H1 (cell line): ENCODE measurements around the gene PHC2. TPM values are rescaled to one million over a fixed set of nuclear protein-coding genes. Genes with fewer than 3 reads are reported as not detected.

ENCODE experiments used
- CTCF ChIA-PET: fragments of 300-600 bp; sonication (Branson Sonifier 250); formaldehyde crosslinking; loops from one replicate; lab custom pipeline; 2021; ENCODE audit not compliant: partially characterized antibody; lab: Charles Lee
- POLR2A ChIA-PET: fragments of 300-600 bp; sonication (Branson Sonifier 250); formaldehyde crosslinking; loops from one replicate; lab custom pipeline; 2021; ENCODE audit warnings: inconsistent platforms; ENCODE audit not compliant: partially characterized antibody; lab: Charles Lee
- DNase-seq, 2 experiments: peaks; one replicate each; pipeline versions ENCODE4 v3.0.0 to v3.0.0-alpha.2; 2010 to 2022; ENCODE audit warnings: low spot score in 2 of 2, low read depth in 1 of 2, mixed read lengths in 1 of 2
- FAIRE-seq: peaks from 2 replicates; lab custom pipeline; 2011; peaks lifted over from hg19 to GRCh38; lab: Jason Lieb, UNC
- H2AFZ ChIP-seq: 2 replicates; pipeline ENCODE4 v1.8.1; 2012; ENCODE audit warnings: low read length, inconsistent platforms
- H2AK5ac ChIP-seq: 2 replicates; pipeline ENCODE4 v1.6.1; 2013; ENCODE audit warnings: low read depth, low read length
- H2BK120ac ChIP-seq: replicated peaks from 2 replicates; pipeline ENCODE3; 2013; ENCODE audit warnings: low read depth, low read length, inconsistent platforms
- H2BK12ac ChIP-seq: 2 replicates; pipeline ENCODE4 v1.6.1; 2013; ENCODE audit warnings: low read depth, low read length
- H2BK15ac ChIP-seq: 2 replicates; pipeline ENCODE4 v1.6.1; 2013; ENCODE audit warnings: low read length
- H2BK20ac ChIP-seq: 2 replicates; pipeline ENCODE4 v1.6.1; 2013; ENCODE audit warnings: low read length
- H2BK5ac ChIP-seq: 2 replicates; pipeline ENCODE4 v1.6.1; 2013; ENCODE audit warnings: low read depth, low read length
- H3K14ac ChIP-seq: 2 replicates; pipeline ENCODE4 v1.6.1; 2013; ENCODE audit warnings: inconsistent platforms; ENCODE audit not compliant: insufficient read length
- H3K18ac ChIP-seq: 2 replicates; pipeline ENCODE4 v1.6.1; 2013; ENCODE audit warnings: low read length; ENCODE audit errors: extremely low read depth
- H3K23ac ChIP-seq: 2 replicates; pipeline ENCODE4 v1.6.1; 2013; ENCODE audit warnings: inconsistent platforms; ENCODE audit not compliant: insufficient read length
- H3K23me2 ChIP-seq: 2 replicates; pipeline ENCODE4 v1.6.1; 2013; ENCODE audit warnings: low read depth, low read length
- H3K27ac ChIP-seq: 2 replicates; pipeline ENCODE4 v1.6.1; 2011; ENCODE audit warnings: low read depth, low read length, inconsistent platforms
- H3K27me3 ChIP-seq, 4 experiments: replicated peaks in 1 of 4; 1 replicate in 1 of 4; 2 replicates in 3 of 4; pipeline versions ENCODE4 v1.6.1 to v1.8.1; 2011 to 2013; ENCODE audit warnings: low read length in 3 of 4, mild to moderate bottlenecking in 3 of 4, inconsistent platforms in 2 of 4, mixed read lengths in 2 of 4, moderate library complexity in 1 of 4; ENCODE audit not compliant: control insufficient read depth in 3 of 4, insufficient read depth in 3 of 4; ENCODE audit errors: extremely low read depth in 1 of 4
- H3K36me3 ChIP-seq, 4 experiments: 2 replicates each; pipeline versions ENCODE4 v1.6.1 to v1.8.1; 2011 to 2013; ENCODE audit warnings: mild to moderate bottlenecking in 4 of 4, low read length in 3 of 4, moderate library complexity in 2 of 4, control low read depth in 1 of 4, inconsistent platforms in 1 of 4; ENCODE audit not compliant: insufficient read depth in 4 of 4, control insufficient read depth in 2 of 4
- H3K4ac ChIP-seq: replicated peaks from 2 replicates; pipeline ENCODE3; 2013; ENCODE audit warnings: low read length, low read depth, mixed read lengths, inconsistent platforms; ENCODE audit not compliant: insufficient read length
- H3K4me1 ChIP-seq, 4 experiments: replicated peaks in 1 of 4; 1 replicate in 1 of 4; 2 replicates in 3 of 4; pipeline versions ENCODE4 v1.6.1 to v1.8.1; 2011 to 2013; ENCODE audit warnings: low read length in 3 of 4, inconsistent platforms in 2 of 4, mixed read lengths in 1 of 4; ENCODE audit not compliant: insufficient read depth in 4 of 4, control insufficient read depth in 3 of 4
- H3K4me2 ChIP-seq, 2 experiments: 2 replicates each; pipeline versions ENCODE4 v1.6.1 to v1.8.1; 2011 to 2013; ENCODE audit warnings: low read depth in 2 of 2, low read length in 2 of 2, control low read depth in 1 of 2, inconsistent platforms in 1 of 2, mild to moderate bottlenecking in 1 of 2; ENCODE audit not compliant: insufficient read depth in 1 of 2
- H3K4me3 ChIP-seq, 4 experiments: fragments of 200-600, 300-600 bp in 1 of 4; sonication (generic), shearing (Covaris generic), sonication (Bioruptor Twin) in 1 of 4; 2 replicates each; pipeline versions ENCODE4 v1.5.1 to v1.8.1; 2011 to 2016; ENCODE audit warnings: low read length in 4 of 4, low read depth in 3 of 4, control low read depth in 2 of 4, inconsistent platforms in 2 of 4, mild to moderate bottlenecking in 2 of 4, mixed read lengths in 1 of 4, moderate library complexity in 1 of 4; ENCODE audit not compliant: insufficient read depth in 2 of 4; ENCODE audit errors: extremely low read depth in 1 of 4
- H3K56ac ChIP-seq: replicated peaks from 2 replicates; pipeline ENCODE3; 2013; ENCODE audit warnings: low read depth, mild to moderate bottlenecking, mixed read lengths, low read length, inconsistent platforms; ENCODE audit not compliant: insufficient read length
- H3K79me1 ChIP-seq: 2 replicates; pipeline ENCODE4 v1.6.1; 2013; ENCODE audit warnings: low read depth, low read length, control low read depth
- H3K79me2 ChIP-seq, 2 experiments: 2 replicates each; pipeline versions ENCODE4 v1.6.1 to v1.8.1; 2012 to 2013; ENCODE audit warnings: low read length in 2 of 2, mild to moderate bottlenecking in 2 of 2, inconsistent platforms in 1 of 2; ENCODE audit not compliant: insufficient read depth in 2 of 2, control insufficient read depth in 1 of 2
- H3K9ac ChIP-seq, 4 experiments: replicated peaks in 1 of 4; 1 replicate in 1 of 4; 2 replicates in 3 of 4; pipeline versions ENCODE4 v1.6.1 to v1.8.1; 2011 to 2013; ENCODE audit warnings: low read depth in 3 of 4, low read length in 3 of 4, control low read depth in 2 of 4, mild to moderate bottlenecking in 2 of 4, moderate library complexity in 2 of 4, inconsistent platforms in 1 of 4; ENCODE audit errors: extremely low read depth in 1 of 4
- H3K9me3 ChIP-seq, 2 experiments: 2 replicates each; pipeline versions ENCODE4 v1.6.1 to v1.8.1; 2012 to 2013; ENCODE audit warnings: mild to moderate bottlenecking in 2 of 2, moderate library complexity in 2 of 2, control low read depth in 1 of 2, inconsistent platforms in 1 of 2, low read depth in 1 of 2, low read length in 1 of 2, mixed read lengths in 1 of 2; ENCODE audit not compliant: insufficient read depth in 2 of 2
- H4K20me1 ChIP-seq, 2 experiments: replicated peaks in 1 of 2; 2 replicates each; pipeline versions ENCODE3 to v1.8.1; 2011 to 2013; ENCODE audit warnings: inconsistent platforms in 2 of 2, low read length in 2 of 2, mild to moderate bottlenecking in 1 of 2; ENCODE audit not compliant: insufficient read depth in 2 of 2, control insufficient read depth in 1 of 2
- H4K5ac ChIP-seq: 2 replicates; pipeline ENCODE4 v1.6.1; 2013; ENCODE audit warnings: low read length, low read depth, mixed read lengths, inconsistent platforms; ENCODE audit not compliant: insufficient read length
- H4K8ac ChIP-seq: 2 replicates; pipeline ENCODE4 v1.8.0; 2013; ENCODE audit warnings: mild to moderate bottlenecking, moderate library complexity, low read length, inconsistent platforms; ENCODE audit not compliant: insufficient read depth; ENCODE audit errors: extremely low read depth
- H4K91ac ChIP-seq: replicated peaks from 2 replicates; pipeline ENCODE3; 2013; ENCODE audit warnings: low read length, mixed read lengths, inconsistent platforms; ENCODE audit not compliant: insufficient read length
- BACH1 ChIP-seq: IDR thresholded peaks from 2 replicates; pipeline ENCODE4 v1.6.1; 2012; ENCODE audit warnings: low read length, improper control_type of control experiment
- BRCA1 ChIP-seq: IDR thresholded peaks from 2 replicates; pipeline ENCODE4 v1.6.1; 2012; ENCODE audit warnings: low read depth, low read length, improper control_type of control experiment
- CBX8 ChIP-seq: fragments of 300-800, 300-1000 bp; sonication (generic); IDR thresholded peaks from 2 replicates; pipeline ENCODE4 v1.7.1; 2016; ENCODE audit warnings: low read depth, low read length, borderline replicate concordance
- CEBPB ChIP-seq: IDR thresholded peaks from 2 replicates; pipeline ENCODE4 v1.6.1; 2012; ENCODE audit warnings: low read depth, low read length
- CHD2 ChIP-seq: IDR thresholded peaks from 2 replicates; pipeline ENCODE4 v1.6.1; 2012; ENCODE audit warnings: low read length, improper control_type of control experiment
- CTBP2 ChIP-seq: IDR thresholded peaks from 2 replicates; pipeline ENCODE4 v1.7.0; 2011; ENCODE audit warnings: borderline replicate concordance, mild to moderate bottlenecking, moderate library complexity, mixed read lengths, low read length; ENCODE audit not compliant: insufficient read depth, insufficient read length
- E2F6 ChIP-seq: IDR thresholded peaks from 2 replicates; pipeline ENCODE4 v1.6.1; 2012; ENCODE audit warnings: inconsistent platforms
- KDM1A ChIP-seq: fragments of 200-600, 300-600 bp; sonication (generic); IDR thresholded peaks from 2 replicates; pipeline ENCODE4 v1.7.1; 2016; ENCODE audit warnings: mild to moderate bottlenecking, low read length, borderline replicate concordance
- SAP30 ChIP-seq: fragments of 300-600 bp; sonication (generic); IDR thresholded peaks from 2 replicates; pipeline ENCODE4 v1.7.1; 2012; ENCODE audit warnings: low read length, moderate library complexity, mild to moderate bottlenecking, inconsistent platforms; ENCODE audit not compliant: insufficient read depth, insufficient replicate concordance
- SIX5 ChIP-seq: IDR thresholded peaks from 2 replicates; pipeline ENCODE4 v1.6.1; 2011; ENCODE audit warnings: mild to moderate bottlenecking, low read depth, low read length
- USF2 ChIP-seq: IDR thresholded peaks from 2 replicates; pipeline ENCODE4 v1.6.1; 2011; ENCODE audit warnings: low read length, improper control_type of control experiment
- WGBS, 2 experiments: shearing (Covaris generic) in 1 of 2; methylation state at CpG; one replicate each; pipeline versions ENCODE4 v1.1.6 to v1.1.7; 2013 to 2015; ENCODE audit warnings: low lambda C conversion rate in 2 of 2, mixed read lengths in 2 of 2, inconsistent platforms in 1 of 2, low coverage in 1 of 2, missing lambda C conversion rate in 1 of 2; ENCODE audit not compliant: insufficient replicate concordance in 2 of 2, insufficient coverage in 1 of 2, insufficient read length in 1 of 2; ENCODE audit errors: extremely low coverage in 1 of 2, missing lambda C conversion rate in 1 of 2; 5-methylcytosine and 5-hydroxymethylcytosine counted together
- polyA plus RNA-seq, 7 experiments: library from polyadenylated mRNA; depleted of rRNA in 3 of 7; stranded (reverse) in 5 of 7; unstranded in 2 of 7; fragments of >200 nt in 5 of 7; fragments of 200-250 nt in 2 of 7; gene quantifications; 1 replicate in 5 of 7; 2 replicates in 1 of 7; 4 replicates in 1 of 7; pipeline versions ENCODE4 v1.2.1 to v1.2.3, GENCODE V29; 2011 to 2013; ENCODE audit warnings: missing spikeins in 2 of 7, mixed read lengths in 2 of 7
- total RNA-seq: library from RNA; stranded (reverse); fragmentation: NEBNext Ultra II Directional; extraction: Animal tissue kit (Norgen Biotek cat#: 25700); gene quantifications from 2 replicates; pipeline ENCODE4 v1.2.1, GENCODE V29; 2021

PHC2 gene
- total and polyA plus RNA-seq, 2 of the 8 experiments (the other 6 are each of a cell fraction or from before 2014, with no cell fraction given), result 5.6 to 14.2 TPM

GRCh38 chr1:33319186-33319948, 111.5 kb downstream of the PHC2 start:
- H3K23ac ChIP-seq, result no peak overlapping the region
- H3K9me3 ChIP-seq, result no peaks in the 10 kb centered on the region
- H3K27me3 ChIP-seq, result no peaks in the 10 kb centered on the region
- WGBS, 2 experiments, result 80% methylated on average over 9 of the region's 9 CpGs; no CpG with 5 or more reads in 1 of the 2 experiments
- no peaks in the 10 kb centered on the region for H3K79me1 ChIP-seq
- no peak for DNase-seq
- H2BK5ac ChIP-seq, result no peak overlapping the region
- ChIA-PET CTCF (interaction anchor here (0.9 to 3.9 kb wide), 4 partner anchors 21 to 181 kb away, joined by 3 to 32 read pairs (median 12); no protein-coding TSS in a partner anchor), POLR2A (interaction anchor here (1.4 kb wide), 1 partner anchor 45 kb away, joined by 3 read pairs; no protein-coding TSS in a partner anchor)
- FAIRE-seq, result no peak
- no peak overlapping the region for H4K5ac ChIP-seq
- H3K14ac ChIP-seq, result no peak overlapping the region
- H3K4me2 ChIP-seq, result no peak overlapping the region
- no peak overlapping the region for H2BK20ac ChIP-seq
- 0 out of 8 replicates have a peak, but pooled peaks cover 0 to 2% (median 0%) of the 10 kb centered on the region in 4 experiments for H3K36me3 ChIP-seq
- H3K27ac ChIP-seq, result no peak overlapping the region
- no peak overlapping the region for H2BK12ac ChIP-seq
- H3K18ac ChIP-seq, result no peak overlapping the region
- H3K4me1 ChIP-seq, result no peaks in the 10 kb centered on the region
- H2AK5ac ChIP-seq, result no peak overlapping the region
- H3K4ac ChIP-seq, result no peak overlapping the region
- H3K23me2 ChIP-seq, result no peaks in the 10 kb centered on the region
- H2BK15ac ChIP-seq, result no peak overlapping the region
- no peaks in the 10 kb centered on the region for H3K79me2 ChIP-seq
- no peak overlapping the region for H2AFZ ChIP-seq
- H3K4me3 ChIP-seq, result no peak overlapping the region
- no peak overlapping the region for H4K91ac ChIP-seq
- no peak overlapping the region for H2BK120ac ChIP-seq
- H3K9ac ChIP-seq, result no peak overlapping the region
- H4K8ac ChIP-seq, result no peak overlapping the region
- no peak overlapping the region for H3K56ac ChIP-seq
- peaks cover 0 to 2% of the 10 kb centered on the region in 2 experiments for H4K20me1 ChIP-seq
- no peak for TF ChIP-seq CTBP2
- TF ChIP-seq E2F6, result no peak
- no peak for TF ChIP-seq USF2
- TF ChIP-seq BRCA1, result no peak
- no peak for TF ChIP-seq KDM1A
- no peak for TF ChIP-seq SIX5
- TF ChIP-seq CHD2, result no peak
- TF ChIP-seq CEBPB, result no peak
- TF ChIP-seq BACH1, result no peak
- no peak for TF ChIP-seq CBX8
- no peak for TF ChIP-seq SAP30
